Activated T-helper 1 cell treated with anti-CD3 and anti-CD28 coated beads, Interleukin-12 subunit alpha, Interleukin-12 subunit beta, Interleukin-2, Interleukin-4 antibody, amounts not matched to agents 30 ng/mL and 10 ng/mL and 1 ng/mL, durations not matched to agents 14 hours and 24 hours and 36 hours (primary cell): ENCODE measurements around the gene GALNT11. TPM values are rescaled to one million over a fixed set of nuclear protein-coding genes. Genes with fewer than 3 reads are reported as not detected.

Source experiments
- DNase-seq: peaks from one replicate; pipeline ENCODE4 v3.0.0; 2021; ENCODE audit warnings: low spot score
- H3K27ac Mint-ChIP-seq: one replicate; pipeline ENCODE4 v1.8.0; 2021; ENCODE audit warnings: mild to moderate bottlenecking, mixed read lengths
- H3K27me3 Mint-ChIP-seq: one replicate; pipeline ENCODE4 v1.8.0; 2022; ENCODE audit warnings: mild to moderate bottlenecking, moderate library complexity, mixed read lengths; ENCODE audit not compliant: insufficient read depth
- H3K36me3 Mint-ChIP-seq: one replicate; pipeline ENCODE4 v1.8.0; 2021; ENCODE audit warnings: low read depth, mixed read lengths
- H3K4me1 Mint-ChIP-seq: one replicate; pipeline ENCODE4 v1.8.0; 2021; ENCODE audit warnings: low read depth, mixed read lengths
- H3K4me3 Mint-ChIP-seq: one replicate; pipeline ENCODE4 v1.8.0; 2021; ENCODE audit warnings: mild to moderate bottlenecking, moderate library complexity, mixed read lengths
- H3K9me3 Mint-ChIP-seq: one replicate; pipeline ENCODE4 v1.8.0; 2021; ENCODE audit warnings: mixed read lengths
- intact Hi-C: fragments of 100-400 bp; cut with micrococcal nuclease; formaldehyde crosslinking; loops from one replicate; pipeline ENCODE4 v1.15.1; 2024
- total RNA-seq: library from RNA; stranded (reverse); gene quantifications from 2 replicates; pipeline ENCODE4 v1.2.3, GENCODE V29; 2022

GALNT11 gene
- total RNA-seq = 20.5 and 21.2 TPM in 2 replicates

- peaks cover 26% of the 10 kb centered on the region for H3K4me1 Mint-ChIP-seq
- DNase-seq = peak; percentile 88
- peak within 1 kb of the TSS; percentile 86 for H3K27ac Mint-ChIP-seq
- peaks cover 10% of the 10 kb centered on the region for H3K36me3 Mint-ChIP-seq
- intact Hi-C loops = loop anchor here (1.0 to 5.0 kb wide), 10 partner anchors 88 to 732 kb away; partner anchors contain the start of genes ACTR3B, RHEB and XRCC2
- H3K27me3 Mint-ChIP-seq = peaks cover 10% of the 10 kb centered on the region
- peak within 1 kb of the TSS; percentile 85 for H3K4me3 Mint-ChIP-seq
- H3K9me3 Mint-ChIP-seq = no peaks in the 10 kb centered on the region
Measured at GRCh38 chr7:152025077-152025936, at the start of gene GALNT11. Gene GALNT11, plus strand, starts transcription at chr7:152025674. Its CDS starts 68,554 bp downstream, at chr7:152094228.

GRCh38 chr7:151978616-151979015, 46.9 kb upstream of the GALNT11 start:
- H3K4me1 Mint-ChIP-seq = no peaks in the 10 kb centered on the region
- no peaks in the 10 kb centered on the region for H3K36me3 Mint-ChIP-seq
- H3K4me3 Mint-ChIP-seq = no peak overlapping the region
- intact Hi-C loops = no loop called here
- H3K9me3 Mint-ChIP-seq = no peaks in the 10 kb centered on the region
- DNase-seq = no peak
- peaks cover 3% of the 10 kb centered on the region for H3K27me3 Mint-ChIP-seq
- no peak overlapping the region for H3K27ac Mint-ChIP-seq

GRCh38 chr7:151981223-151981622, 44.3 kb upstream of the GALNT11 start:
- no peaks in the 10 kb centered on the region for H3K9me3 Mint-ChIP-seq
- peaks cover 2% of the 10 kb centered on the region for H3K27me3 Mint-ChIP-seq
- H3K4me3 Mint-ChIP-seq = no peak overlapping the region
- no peaks in the 10 kb centered on the region for H3K36me3 Mint-ChIP-seq
- intact Hi-C loops = no loop called here
- no peak overlapping the region for H3K27ac Mint-ChIP-seq
- DNase-seq = no peak
- no peaks in the 10 kb centered on the region for H3K4me1 Mint-ChIP-seq

DNA sequence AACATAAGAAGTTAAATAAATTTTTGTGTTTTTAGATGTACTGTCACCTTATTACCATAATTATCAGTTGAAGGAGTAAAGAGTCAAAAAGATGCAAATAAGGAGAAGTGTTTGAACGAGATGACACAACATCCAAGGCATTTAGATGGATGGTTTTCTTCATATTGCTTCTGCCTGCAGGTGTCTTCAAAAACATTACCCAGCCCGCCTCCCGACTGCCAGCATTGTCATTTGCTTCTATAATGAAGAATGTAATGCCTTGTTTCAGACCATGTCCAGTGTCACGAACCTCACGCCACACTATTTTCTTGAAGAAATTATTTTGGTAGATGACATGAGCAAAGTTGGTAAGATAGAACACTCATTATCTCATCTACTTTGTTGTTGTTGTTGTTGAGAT, 42.7 kb upstream of the GALNT11 start:
- H3K9me3 Mint-ChIP-seq = no peaks in the 10 kb centered on the region
- no peak overlapping the region for H3K27ac Mint-ChIP-seq
- intact Hi-C loops = no loop called here
- H3K36me3 Mint-ChIP-seq = no peaks in the 10 kb centered on the region
- DNase-seq = no peak
- no peak overlapping the region for H3K4me3 Mint-ChIP-seq
- no peaks in the 10 kb centered on the region for H3K27me3 Mint-ChIP-seq
- H3K4me1 Mint-ChIP-seq = no peaks in the 10 kb centered on the region

GRCh38 chr7:151984612-151985011, 40.9 kb upstream of the GALNT11 start:
- no peak overlapping the region for H3K4me3 Mint-ChIP-seq
- no peaks in the 10 kb centered on the region for H3K9me3 Mint-ChIP-seq
- intact Hi-C loops = no loop called here
- no peaks in the 10 kb centered on the region for H3K36me3 Mint-ChIP-seq
- H3K27ac Mint-ChIP-seq = no peak overlapping the region
- no peaks in the 10 kb centered on the region for H3K27me3 Mint-ChIP-seq
- DNase-seq = no peak
- H3K4me1 Mint-ChIP-seq = no peaks in the 10 kb centered on the region

DNA sequence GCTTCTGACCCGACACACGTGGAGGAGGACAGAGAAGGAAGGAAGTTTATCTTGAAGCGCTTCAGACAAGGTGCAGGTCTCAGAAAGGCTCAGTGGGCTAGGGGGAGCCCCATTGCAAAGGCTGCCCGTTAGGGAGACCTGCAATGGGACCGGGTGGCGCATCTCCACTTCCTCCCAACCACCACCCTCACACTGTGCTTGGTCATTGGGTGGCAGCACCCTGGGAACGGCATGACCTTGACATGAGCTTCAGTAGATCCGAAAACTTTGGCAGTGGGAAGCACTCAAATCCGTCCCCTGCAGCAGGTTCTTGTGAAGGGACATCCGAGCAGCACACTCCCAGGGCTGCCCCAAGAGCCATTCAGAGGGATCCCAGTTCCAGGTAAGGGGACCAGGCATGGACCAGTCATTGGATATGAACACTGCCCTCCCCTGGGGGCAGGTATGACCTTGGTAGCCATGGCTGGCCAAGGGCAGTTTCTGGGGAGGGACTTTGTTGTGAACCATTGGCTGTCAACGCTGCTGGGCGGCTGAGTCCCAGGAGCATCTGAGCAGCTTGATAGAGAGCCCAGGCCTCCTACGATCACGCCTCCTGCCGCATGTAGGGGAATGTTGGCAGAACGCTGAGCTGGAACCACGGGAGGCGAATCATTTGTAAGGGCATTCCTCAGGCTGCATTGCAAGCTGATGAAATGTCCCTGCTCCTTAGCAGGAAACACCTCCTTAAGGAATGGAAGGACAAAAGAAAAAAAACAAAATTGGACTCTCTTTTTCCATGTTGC, 37.5 kb upstream of the GALNT11 start:
- no peak overlapping the region for H3K27ac Mint-ChIP-seq
- no peaks in the 10 kb centered on the region for H3K4me1 Mint-ChIP-seq
- peaks cover 15% of the 10 kb centered on the region for H3K27me3 Mint-ChIP-seq
- intact Hi-C loops = no loop called here
- H3K9me3 Mint-ChIP-seq = no peaks in the 10 kb centered on the region
- H3K4me3 Mint-ChIP-seq = no peak overlapping the region
- DNase-seq = no peak
- no peaks in the 10 kb centered on the region for H3K36me3 Mint-ChIP-seq

DNA sequence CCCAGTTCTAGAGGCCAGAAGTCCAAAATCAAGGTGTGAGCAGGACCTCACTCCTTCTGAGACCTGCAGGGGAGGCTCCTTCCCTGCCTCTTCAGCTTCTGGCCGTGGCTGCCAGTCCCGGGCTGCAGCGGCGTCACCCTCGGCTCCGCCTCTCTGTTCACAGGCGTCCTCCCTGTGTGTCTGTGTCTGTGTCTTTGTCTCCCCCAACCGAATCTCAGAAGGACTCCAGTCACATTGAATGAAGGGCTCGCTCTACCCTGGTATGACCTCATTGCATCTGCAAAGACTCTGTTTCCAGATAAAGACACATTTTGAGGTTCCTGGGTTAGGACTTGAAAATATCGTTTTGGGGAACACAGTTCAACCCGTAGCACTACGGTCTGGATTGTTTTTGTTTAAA, 33.1 kb upstream of the GALNT11 start:
- Mint-ChIP-seq H3K4me3 (no peak overlapping the region), H3K36me3 (no peaks in the 10 kb centered on the region), H3K27me3 (peaks cover 27% of the 10 kb centered on the region), H3K4me1 (no peaks in the 10 kb centered on the region), H3K9me3 (no peaks in the 10 kb centered on the region), H3K27ac (no peak overlapping the region)
- intact Hi-C loops = no loop called here
- peak; percentile 4 for DNase-seq

DNA sequence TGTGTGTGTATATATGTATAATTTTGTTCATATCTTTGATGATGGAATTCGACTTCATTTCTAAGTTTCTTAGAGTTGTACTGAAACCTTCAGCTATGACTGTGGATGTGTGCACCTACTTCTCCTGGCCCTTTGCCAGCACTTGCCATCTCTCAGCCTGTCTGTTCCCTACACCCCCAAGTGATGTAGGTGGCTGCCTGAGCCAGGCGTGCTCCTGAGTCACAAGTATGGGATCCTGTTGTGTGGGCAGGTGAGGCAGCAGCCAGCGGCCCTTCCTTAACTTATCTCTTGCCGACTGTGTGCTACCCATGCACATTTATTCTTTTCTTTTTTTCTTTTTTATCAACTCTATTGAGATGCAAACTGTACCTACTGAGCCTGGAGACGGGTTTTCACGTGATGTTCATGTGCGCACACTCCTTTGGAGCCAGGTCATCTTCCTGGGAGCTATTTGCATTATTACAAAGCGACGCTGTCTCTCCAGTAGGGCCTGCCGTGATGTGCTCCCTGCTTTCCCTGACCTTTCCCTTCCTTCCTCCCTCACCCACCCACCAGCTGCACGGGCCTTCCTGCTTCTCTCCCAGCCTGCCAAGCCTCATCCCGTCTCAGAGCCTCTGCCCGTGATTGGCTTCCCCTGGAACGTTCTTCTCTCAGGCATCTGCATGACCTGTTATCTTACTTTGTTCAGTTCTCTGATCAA, 31.3 kb upstream of the GALNT11 start:
- H3K27me3 Mint-ChIP-seq = peaks cover 27% of the 10 kb centered on the region
- no peaks in the 10 kb centered on the region for H3K36me3 Mint-ChIP-seq
- no peaks in the 10 kb centered on the region for H3K4me1 Mint-ChIP-seq
- no peak overlapping the region for H3K4me3 Mint-ChIP-seq
- DNase-seq = no peak
- H3K27ac Mint-ChIP-seq = no peak overlapping the region
- intact Hi-C loops = no loop called here
- H3K9me3 Mint-ChIP-seq = no peaks in the 10 kb centered on the region

DNA sequence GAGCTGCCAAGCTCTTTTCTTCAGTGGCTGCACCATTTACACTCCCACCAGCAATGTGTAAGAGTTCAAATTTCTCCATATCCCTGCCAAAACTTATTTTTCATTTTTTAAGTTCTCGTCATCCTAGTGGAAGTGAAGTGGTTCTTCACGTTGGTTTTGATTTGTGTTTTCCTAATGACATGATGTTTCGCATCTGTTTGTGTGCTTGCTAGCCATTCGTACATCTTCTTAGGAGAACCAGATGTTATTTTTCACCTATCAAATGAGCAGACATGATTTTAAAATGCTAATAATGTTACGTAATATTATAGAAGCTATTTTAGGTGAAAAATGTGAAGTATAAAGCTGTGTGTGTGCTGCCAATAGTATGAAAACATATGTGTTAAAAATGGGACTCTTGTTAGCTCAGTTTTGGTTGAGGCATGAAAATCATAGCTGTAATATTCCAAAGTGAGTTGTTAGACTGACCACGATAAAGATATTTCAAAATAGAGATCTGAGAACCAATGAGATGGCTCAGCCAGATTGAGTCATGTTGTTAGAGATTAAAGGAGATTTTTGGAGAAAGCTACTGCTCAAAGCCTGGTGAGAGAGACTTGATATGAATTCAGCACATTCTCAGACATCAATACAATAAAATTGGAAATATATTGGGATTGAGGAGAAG, 25.9 kb upstream of the GALNT11 start:
- intact Hi-C loops = no loop called here
- Mint-ChIP-seq H3K4me1 (no peaks in the 10 kb centered on the region), H3K27me3 (peaks cover 16% of the 10 kb centered on the region), H3K27ac (no peak overlapping the region), H3K4me3 (no peak overlapping the region), H3K36me3 (no peaks in the 10 kb centered on the region), H3K9me3 (no peaks in the 10 kb centered on the region)
- DNase-seq = no peak

DNA sequence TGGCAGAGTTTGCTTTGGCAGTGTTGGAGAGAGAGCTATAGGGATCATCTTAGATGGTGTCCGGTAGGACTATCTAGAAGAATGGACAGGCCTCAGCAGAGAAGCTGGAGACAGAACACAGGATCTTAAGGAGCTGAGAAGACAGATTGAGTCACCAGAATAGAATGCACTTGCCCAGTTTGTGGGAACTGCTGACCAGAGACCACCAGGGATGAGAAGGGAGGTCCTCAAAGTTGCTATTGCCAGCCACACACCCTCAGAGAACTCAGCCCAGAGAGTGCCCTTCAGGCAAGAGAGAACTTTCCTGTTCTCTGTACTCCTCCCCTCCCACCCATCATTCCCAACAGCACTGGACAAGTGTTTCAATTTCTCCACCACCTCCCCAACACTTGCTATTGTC, 25.3 kb upstream of the GALNT11 start:
- Mint-ChIP-seq H3K27me3 (peaks cover 13% of the 10 kb centered on the region), H3K9me3 (no peaks in the 10 kb centered on the region), H3K27ac (no peak overlapping the region), H3K4me3 (no peak overlapping the region), H3K36me3 (no peaks in the 10 kb centered on the region), H3K4me1 (no peaks in the 10 kb centered on the region)
- no peak for DNase-seq
- intact Hi-C loops = no loop called here

DNA sequence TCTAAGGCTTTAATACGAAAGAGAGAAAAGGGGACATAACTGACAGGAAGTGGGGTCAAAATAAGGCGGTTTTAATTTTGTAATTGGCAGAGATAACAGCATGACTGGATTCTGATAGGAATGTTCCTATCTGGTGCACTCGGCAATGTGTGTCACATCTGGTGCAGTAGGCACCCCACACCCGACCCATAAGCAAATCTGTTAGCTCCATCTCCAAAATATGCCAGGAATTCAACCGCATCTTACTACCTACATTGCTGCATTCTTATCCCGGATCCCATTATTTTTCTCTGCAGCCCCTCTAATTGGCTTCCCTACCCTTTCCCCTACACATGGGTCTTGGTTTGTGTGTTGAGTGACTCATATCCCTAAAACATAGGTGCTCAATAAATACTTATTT, 19.1 kb upstream of the GALNT11 start:
- H3K4me3 Mint-ChIP-seq = no peak overlapping the region
- intact Hi-C loops = no loop called here
- H3K9me3 Mint-ChIP-seq = no peaks in the 10 kb centered on the region
- DNase-seq = no peak
- H3K27me3 Mint-ChIP-seq = peaks cover 11% of the 10 kb centered on the region
- H3K27ac Mint-ChIP-seq = no peak overlapping the region
- H3K36me3 Mint-ChIP-seq = no peaks in the 10 kb centered on the region
- H3K4me1 Mint-ChIP-seq = no peaks in the 10 kb centered on the region

GRCh38 chr7:152011860-152012259, 13.6 kb upstream of the GALNT11 start:
- intact Hi-C loops = no loop called here
- peaks cover 11% of the 10 kb centered on the region for H3K27me3 Mint-ChIP-seq
- H3K36me3 Mint-ChIP-seq = no peaks in the 10 kb centered on the region
- DNase-seq = no peak
- no peak overlapping the region for H3K4me3 Mint-ChIP-seq
- no peaks in the 10 kb centered on the region for H3K4me1 Mint-ChIP-seq
- no peaks in the 10 kb centered on the region for H3K9me3 Mint-ChIP-seq
- no peak overlapping the region for H3K27ac Mint-ChIP-seq
